Gastroesophageal sphincter (tissue), 3 donors: Measurements from ENCODE around the gene TBCD.

Experiments used
- POLR2A ChIP-seq, 2 donors: fragments of 450-650 bp; IDR thresholded peaks; one replicate each; pipeline ENCODE4 v1.6.1; 2017; ENCODE audit warnings: antibody characterized with exemption in 2 of 2, mild to moderate bottlenecking in 2 of 2, moderate library complexity in 1 of 2
- POLR2AphosphoS5 ChIP-seq: sonication (generic); formaldehyde crosslinking; IDR thresholded peaks from one replicate; pipeline ENCODE4 v1.6.1; 2017; ENCODE audit warnings: antibody characterized with exemption
- TF ChIP-seq, protein P1 (sequence below), 4 experiments: fragments of 200-600 bp in 2 of 4; fragments of 450-650 bp in 2 of 4; sonication (generic) in 1 of 4; IDR thresholded peaks; one replicate each; pipeline ENCODE4 v1.5.1; 2017 to 2019; ENCODE audit warnings: antibody characterized with exemption in 4 of 4, mild to moderate bottlenecking in 2 of 4, moderate library complexity in 2 of 4

DNA sequence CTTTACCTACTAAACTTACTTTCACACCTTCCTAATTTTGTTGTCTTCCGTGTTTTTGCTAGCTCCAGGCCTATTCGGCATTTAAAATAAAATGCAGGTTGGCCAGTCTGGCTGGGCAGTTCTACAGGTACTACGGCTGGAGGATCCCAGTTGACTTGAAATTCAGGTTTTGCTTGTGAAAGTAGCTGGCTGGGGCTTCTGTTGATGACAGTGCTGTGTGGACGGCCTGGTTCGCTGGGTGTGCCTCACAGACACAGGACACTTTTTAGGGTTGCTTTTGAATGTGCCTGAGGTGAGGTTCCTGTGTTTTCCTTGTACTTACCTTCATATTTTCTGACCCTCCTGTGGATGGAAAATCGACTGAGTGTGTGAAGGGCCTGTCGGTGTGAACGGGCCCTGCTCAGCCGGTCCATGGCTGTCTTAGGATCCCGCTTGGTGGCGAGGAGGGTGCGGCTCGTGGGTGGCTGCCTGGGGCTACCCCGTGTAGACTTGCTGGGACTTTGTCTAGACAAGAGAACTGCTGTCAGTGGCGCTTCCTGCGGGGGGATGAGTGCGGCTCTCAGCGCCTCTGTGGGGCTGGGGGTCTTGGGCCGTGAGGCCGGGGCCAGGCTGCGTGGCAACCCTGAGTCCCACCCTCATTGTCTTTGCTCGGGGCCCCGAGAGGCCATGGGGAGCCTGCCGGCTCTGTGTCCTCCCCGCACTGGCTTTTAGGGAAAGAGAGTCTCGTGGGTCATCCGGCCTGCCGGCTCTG, 106.7 kb downstream of the TBCD start:
- TF ChIP-seq, protein P1, sequence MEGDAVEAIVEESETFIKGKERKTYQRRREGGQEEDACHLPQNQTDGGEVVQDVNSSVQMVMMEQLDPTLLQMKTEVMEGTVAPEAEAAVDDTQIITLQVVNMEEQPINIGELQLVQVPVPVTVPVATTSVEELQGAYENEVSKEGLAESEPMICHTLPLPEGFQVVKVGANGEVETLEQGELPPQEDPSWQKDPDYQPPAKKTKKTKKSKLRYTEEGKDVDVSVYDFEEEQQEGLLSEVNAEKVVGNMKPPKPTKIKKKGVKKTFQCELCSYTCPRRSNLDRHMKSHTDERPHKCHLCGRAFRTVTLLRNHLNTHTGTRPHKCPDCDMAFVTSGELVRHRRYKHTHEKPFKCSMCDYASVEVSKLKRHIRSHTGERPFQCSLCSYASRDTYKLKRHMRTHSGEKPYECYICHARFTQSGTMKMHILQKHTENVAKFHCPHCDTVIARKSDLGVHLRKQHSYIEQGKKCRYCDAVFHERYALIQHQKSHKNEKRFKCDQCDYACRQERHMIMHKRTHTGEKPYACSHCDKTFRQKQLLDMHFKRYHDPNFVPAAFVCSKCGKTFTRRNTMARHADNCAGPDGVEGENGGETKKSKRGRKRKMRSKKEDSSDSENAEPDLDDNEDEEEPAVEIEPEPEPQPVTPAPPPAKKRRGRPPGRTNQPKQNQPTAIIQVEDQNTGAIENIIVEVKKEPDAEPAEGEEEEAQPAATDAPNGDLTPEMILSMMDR (IDR thresholded peaks at IDR 0.05), result no peak
- no peak for TF ChIP-seq POLR2A (IDR thresholded peaks at IDR 0.05)
- TF ChIP-seq POLR2AphosphoS5, result no peak
